Measurements from ENCODE around the gene TICRR. TPM values are rescaled to one million over a fixed set of nuclear protein-coding genes. Genes with fewer than 3 reads are reported as not detected.

The TICRR gene
- total RNA-seq, 1 donor from 2014 or later, result 2.7 TPM

GRCh38 chr15:89673165-89673512, 97.9 kb downstream of the TICRR start:
- peak in 1 of 2 donors; percentile 49 for DNase-seq (ENCODE audit: low read depth in 2 of 2)

DNA sequence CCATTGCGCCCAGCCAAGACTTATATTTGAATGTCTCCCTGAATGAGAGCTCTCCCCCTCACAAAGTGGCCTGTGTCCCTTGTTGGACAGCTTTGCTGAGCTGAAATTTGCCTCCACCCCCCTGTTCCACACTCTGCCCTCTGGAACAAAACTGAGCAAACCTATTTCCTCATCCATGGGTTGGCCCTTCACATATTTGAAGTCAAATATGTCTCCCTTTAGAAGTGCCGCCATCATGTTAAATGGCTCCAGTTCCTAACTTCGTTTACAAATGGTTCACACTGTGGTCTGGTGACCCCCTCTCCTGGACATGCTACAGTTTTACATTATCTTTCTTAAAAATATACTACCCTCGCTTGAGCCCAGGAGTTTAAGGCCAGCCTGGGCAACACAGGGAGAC, 99.3 kb downstream of the TICRR start:
- no peak for DNase-seq (ENCODE audit: low read depth in 2 of 2)

GRCh38 chr15:89675606-89676005, 100.3 kb downstream of the TICRR start:
- no peak for DNase-seq (ENCODE audit: low read depth in 2 of 2)

DNA sequence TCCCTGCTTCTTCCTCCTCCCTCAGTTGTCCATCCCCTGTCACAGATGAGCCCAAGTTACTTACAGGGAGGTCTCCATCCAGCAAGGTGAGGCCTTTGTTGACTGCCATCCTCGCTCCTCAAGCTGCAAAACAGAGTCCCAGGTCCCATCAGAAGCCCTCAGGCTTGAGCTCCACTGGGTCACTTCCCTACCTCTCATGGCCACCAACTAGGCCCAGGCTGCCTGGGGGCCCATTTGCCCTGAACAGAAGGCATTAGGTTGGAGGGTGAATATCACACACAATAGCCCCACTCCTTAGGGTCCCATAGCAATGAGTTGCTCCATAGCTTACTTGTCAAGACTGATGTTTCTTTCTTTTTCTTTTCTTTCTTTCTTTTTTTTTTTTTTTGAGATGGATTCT, 102.1 kb downstream of the TICRR start:
- no peak for DNase-seq (ENCODE audit: low read depth in 2 of 2)

Other genes with a start within 250 kb of the TICRR start
- gene POLG, start 240.6 kb upstream of the TICRR start, total RNA-seq, result 53.5 and 67.1 TPM in 2 replicates
- gene RHCG, start 78.9 kb upstream of the TICRR start, total RNA-seq, result not detected in 2 replicates
- 0.64 and 1.0 TPM in 2 replicates for gene KIF7, start 80.0 kb downstream of the TICRR start, total RNA-seq
- gene PLIN1, start 103.9 kb downstream of the TICRR start, total RNA-seq, result under 0.01 TPM in 1 of 2 replicates, not detected in the other
- 3.6 and 5.8 TPM in 2 replicates for gene PEX11A, start 115.3 kb downstream of the TICRR start, total RNA-seq
- gene WDR93, start 115.3 kb downstream of the TICRR start, total RNA-seq, result under 0.01 TPM in 1 of 2 replicates, not detected in the other
- under 0.01 and 0.13 TPM in 2 replicates for gene MESP1, start 175.8 kb downstream of the TICRR start, total RNA-seq
- gene MESP2, start 200.9 kb downstream of the TICRR start, total RNA-seq, result not detected in 2 replicates
- 7.1 and 16.1 TPM in 2 replicates for gene ANPEP, start 239.4 kb downstream of the TICRR start, total RNA-seq